GM10248 (cell line): ENCODE data around the gene MCM5.

Experiments used
- CTCF ChIA-PET: fragments of 300-600 bp; sonication (Branson Sonifier 250); formaldehyde crosslinking; extraction: SDS; loops from one replicate; lab custom pipeline; 2021; ENCODE audit warnings: antibody characterized with exemption; lab: Yijun Ruan, JAX
- POLR2A ChIA-PET: fragments of 350-650 bp; sonication (Branson Sonifier 250); formaldehyde crosslinking; extraction: SDS; loops from one replicate; lab custom pipeline; 2020; ENCODE audit warnings: antibody characterized with exemption; lab: Yijun Ruan, JAX
- DNase-seq: peaks from one replicate; pipeline ENCODE4 v3.0.0; 2012; ENCODE audit errors: extremely low spot score
- TF ChIP-seq, protein P1 (sequence below): IDR thresholded peaks from 2 replicates; pipeline ENCODE4 v1.5.1; 2012; ENCODE audit warnings: mild to moderate bottlenecking, low read depth; ENCODE audit errors: extremely low read depth, missing control alignments, control extremely low read depth

The MCM5 gene

DNA sequence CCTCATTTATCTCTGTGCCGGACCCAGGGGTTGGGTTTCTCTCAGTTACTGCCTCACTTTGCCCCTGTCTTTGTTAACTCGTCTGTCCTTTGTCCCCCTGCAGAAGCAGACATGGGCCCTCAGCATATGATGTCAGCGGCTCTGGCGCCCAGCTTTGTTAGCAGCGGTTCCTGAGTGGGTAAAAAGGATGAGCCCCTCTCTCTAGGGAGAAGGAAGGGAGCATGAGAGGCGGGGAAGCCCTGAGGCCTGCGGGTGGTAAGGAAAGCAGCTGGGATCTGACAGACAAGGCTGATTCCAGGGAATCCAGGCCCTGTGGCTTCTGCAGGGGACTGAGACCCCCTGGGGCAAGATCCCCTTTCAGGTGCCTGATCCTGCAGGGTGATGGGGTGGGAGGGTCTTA lies 51.7 kb downstream of the MCM5 start:
- ChIA-PET POLR2A (no interaction called here), CTCF (no interaction called here)
- DNase-seq, result no peak
- TF ChIP-seq, protein P1, sequence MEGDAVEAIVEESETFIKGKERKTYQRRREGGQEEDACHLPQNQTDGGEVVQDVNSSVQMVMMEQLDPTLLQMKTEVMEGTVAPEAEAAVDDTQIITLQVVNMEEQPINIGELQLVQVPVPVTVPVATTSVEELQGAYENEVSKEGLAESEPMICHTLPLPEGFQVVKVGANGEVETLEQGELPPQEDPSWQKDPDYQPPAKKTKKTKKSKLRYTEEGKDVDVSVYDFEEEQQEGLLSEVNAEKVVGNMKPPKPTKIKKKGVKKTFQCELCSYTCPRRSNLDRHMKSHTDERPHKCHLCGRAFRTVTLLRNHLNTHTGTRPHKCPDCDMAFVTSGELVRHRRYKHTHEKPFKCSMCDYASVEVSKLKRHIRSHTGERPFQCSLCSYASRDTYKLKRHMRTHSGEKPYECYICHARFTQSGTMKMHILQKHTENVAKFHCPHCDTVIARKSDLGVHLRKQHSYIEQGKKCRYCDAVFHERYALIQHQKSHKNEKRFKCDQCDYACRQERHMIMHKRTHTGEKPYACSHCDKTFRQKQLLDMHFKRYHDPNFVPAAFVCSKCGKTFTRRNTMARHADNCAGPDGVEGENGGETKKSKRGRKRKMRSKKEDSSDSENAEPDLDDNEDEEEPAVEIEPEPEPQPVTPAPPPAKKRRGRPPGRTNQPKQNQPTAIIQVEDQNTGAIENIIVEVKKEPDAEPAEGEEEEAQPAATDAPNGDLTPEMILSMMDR, result no peak

DNA sequence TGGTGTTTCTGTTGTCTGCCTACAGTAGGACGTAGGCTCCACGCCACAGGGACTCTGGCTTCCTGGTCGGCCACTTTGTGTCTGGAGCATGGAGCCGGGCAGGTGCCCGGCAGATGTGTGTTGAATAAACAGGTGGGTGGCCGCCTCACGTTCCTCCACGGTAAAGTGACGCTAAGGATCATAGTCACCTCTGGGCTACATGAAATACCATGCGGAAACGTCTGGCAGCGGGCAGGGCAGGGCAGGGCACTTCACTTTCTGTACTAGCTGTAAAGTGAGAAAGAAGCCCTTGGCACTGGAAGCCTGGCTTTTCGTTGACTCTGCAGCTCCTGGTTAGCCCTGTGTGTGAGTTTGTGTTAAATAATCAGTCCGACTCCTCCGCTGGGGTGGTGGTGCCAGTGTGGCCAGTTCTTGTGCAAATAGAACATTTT lies 52.4 kb downstream of the MCM5 start:
- TF ChIP-seq, protein P1, result no peak
- no peak for DNase-seq
- CTCF ChIA-PET, result no interaction called here
- POLR2A ChIA-PET, result no interaction called here

DNA sequence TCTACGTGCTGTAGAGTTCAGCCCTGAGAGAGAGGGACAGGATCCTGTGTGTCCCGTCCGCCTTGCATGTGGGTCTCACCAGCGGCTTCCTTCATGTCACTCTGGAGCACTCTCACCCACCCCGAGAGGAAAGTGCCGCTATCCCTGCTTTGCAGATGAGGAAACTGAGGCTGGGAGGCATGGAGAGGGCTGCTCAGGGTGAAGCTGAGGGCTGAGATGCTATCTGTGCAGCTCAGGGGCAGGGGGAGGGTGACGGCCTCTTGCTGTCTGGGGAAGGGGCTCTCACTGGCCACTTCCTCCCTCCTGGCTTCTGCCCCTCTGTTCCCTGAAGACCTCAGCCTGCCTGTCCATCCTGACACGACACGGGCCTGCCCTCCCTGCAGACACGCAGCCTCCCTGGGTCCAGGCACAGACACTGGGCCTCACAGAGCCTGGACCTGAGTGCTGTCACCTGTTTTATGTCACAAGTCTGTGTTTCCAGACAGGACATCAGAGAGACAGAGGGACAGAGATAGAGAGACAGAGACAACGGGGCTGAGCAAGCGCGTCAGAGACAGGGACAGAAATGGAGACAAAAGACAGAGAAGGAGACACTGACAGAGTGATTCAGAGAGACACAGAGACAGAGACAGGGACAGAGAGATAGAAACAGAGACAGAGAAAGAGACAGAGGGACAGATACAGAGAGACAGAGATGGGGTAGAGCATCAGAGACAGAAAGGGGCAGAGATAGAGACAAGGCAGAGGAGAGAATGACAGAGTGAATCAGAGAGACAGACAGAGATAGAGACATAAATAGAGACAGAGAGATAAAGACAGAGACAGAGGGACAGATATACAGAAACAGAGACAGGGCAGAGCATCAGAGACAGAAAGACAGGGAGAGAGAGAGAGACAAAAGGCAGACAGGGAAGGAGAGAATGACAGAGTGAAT lies 53.1 kb downstream of the MCM5 start:
- CTCF ChIA-PET, result no interaction called here
- DNase-seq, result no peak

DNA sequence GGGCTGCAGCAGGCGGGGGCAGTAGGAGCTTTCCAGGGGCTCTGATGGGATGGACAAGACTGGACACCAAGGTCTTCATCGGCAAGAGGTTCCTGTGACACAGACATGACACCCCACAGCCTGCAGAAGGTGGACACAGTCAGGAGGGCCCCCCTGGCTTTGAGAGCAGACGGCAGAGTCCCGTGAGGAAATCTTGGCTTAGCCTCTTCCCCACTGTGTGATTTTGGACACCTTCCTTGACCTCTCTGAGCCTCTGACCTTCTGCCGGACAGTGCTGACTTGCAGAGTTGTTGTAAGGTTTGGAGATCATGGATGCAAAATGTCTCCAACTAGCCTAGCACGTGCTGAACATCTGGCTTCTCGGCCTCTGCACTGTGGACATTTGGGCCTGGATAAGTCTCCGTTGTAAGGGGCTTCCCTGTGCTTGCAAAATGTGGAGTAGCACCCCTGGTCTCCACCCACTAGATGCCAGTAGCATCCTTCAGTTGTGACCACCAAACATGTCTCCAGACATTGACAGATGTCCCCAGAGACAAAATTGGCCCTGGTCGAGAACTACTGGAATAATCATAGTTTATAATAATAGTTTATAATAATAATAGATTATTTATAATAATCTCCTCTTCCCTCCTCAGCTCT lies 54.6 kb downstream of the MCM5 start:
- TF ChIP-seq, protein P1, result no peak
- ChIA-PET POLR2A (no interaction called here), CTCF (no interaction called here)
- DNase-seq, result no peak

More for the DNA sequence above, 53.1 kb downstream of the MCM5 start:
- POLR2A ChIA-PET, result no interaction called here
- TF ChIP-seq, protein P1, result no peak

DNA sequence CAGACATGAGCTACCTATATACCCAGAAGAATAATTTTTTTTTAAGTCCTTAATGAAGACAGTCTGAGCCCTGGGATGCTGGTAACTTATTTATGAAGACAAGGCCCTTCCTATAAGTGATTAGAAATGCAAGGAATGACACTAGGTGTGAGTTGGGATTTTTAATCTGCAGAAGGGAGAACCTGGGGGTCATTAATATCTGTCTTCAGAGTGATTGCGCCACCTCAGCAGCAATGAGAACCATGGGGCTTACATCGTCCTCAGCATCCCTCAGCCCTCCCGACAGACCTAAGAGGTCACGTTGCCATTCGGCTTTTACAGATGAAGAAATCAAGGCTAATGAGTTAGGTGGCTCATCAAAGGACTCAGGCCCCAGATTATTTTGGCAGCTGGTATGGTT lies 55.6 kb downstream of the MCM5 start:
- POLR2A ChIA-PET, result no interaction called here
- CTCF ChIA-PET, result no interaction called here

DNA sequence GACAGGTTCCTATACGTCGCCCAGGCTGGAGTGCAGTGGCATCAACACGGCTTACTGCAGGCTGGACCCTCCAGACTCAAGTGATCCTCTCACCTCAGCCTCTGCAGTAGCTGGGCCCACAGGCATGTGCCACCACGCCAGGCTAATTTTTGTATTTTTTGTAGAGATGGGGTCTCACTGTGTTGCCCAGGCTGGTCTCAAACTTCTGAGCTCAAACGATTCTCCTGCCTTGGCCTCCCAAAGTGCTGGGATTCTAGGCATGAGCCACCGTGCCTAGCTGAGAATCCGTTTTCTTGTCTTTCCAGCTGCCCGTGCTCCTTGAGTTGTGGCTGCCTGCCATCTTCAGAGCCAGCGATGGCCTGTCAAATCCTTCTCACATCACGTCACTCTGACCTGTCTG lies 56.8 kb downstream of the MCM5 start:
- ChIA-PET POLR2A (no interaction called here), CTCF (interaction anchor here (1.3 kb wide), 1 partner anchor 9 kb away, joined by 3 read pairs; no protein-coding TSS in a partner anchor)
- DNase-seq, result no peak
- TF ChIP-seq, protein P1, result no peak

More for the DNA sequence above, 55.6 kb downstream of the MCM5 start:
- no peak for DNase-seq
- TF ChIP-seq, protein P1, result no peak
